ENCODE data around the gene METTL26.

The METTL26 gene

DNA sequence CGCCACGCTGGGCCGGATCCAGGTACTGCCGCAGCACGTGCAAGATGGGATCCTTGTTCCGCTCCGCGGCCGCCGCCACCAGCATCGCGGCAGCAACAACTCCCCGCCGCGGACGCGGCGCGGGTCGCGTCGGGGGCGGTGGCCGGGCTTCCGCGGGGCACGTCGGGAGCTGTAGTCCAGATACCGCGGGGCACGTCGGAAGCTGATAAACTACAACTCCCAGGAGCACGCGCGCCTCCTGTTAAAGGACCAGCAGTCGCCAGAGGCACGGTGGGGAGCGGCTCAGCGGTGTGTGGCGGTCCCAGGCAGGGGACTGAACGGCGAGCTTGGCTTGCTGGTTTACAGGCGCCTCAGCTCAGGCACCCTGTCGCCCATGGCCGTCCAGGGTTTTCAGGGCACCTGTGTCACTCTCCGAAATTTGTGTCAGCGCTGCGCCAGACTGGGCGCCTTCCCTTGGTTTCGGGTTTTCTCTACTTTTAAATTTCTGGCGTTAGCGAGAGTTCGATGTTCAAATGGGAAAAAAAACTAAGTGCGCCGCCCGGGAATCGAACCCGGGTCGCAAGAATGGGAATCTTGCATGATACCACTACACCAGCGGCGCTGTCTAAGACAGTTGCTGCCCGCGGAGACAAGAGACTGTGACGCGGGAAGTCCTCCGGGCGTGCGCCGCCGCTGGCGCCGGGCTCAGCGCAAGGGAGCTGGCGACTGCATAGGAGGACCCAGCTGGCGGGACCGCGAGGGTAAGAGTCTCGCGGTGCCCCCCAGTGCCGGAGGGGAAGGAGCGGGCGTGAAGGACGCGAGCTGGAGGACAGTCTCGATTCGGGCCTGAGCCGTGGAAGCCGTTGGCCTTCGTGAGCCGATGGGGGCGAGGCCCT, at the start of gene METTL26:
Gene METTL26 (minus strand): TSS at position 100 of the 875 bp plus-strand sequence. CDS start 15 bp downstream, at position 85.
- DNase-seq: peak; percentile 62 to 77

DNA sequence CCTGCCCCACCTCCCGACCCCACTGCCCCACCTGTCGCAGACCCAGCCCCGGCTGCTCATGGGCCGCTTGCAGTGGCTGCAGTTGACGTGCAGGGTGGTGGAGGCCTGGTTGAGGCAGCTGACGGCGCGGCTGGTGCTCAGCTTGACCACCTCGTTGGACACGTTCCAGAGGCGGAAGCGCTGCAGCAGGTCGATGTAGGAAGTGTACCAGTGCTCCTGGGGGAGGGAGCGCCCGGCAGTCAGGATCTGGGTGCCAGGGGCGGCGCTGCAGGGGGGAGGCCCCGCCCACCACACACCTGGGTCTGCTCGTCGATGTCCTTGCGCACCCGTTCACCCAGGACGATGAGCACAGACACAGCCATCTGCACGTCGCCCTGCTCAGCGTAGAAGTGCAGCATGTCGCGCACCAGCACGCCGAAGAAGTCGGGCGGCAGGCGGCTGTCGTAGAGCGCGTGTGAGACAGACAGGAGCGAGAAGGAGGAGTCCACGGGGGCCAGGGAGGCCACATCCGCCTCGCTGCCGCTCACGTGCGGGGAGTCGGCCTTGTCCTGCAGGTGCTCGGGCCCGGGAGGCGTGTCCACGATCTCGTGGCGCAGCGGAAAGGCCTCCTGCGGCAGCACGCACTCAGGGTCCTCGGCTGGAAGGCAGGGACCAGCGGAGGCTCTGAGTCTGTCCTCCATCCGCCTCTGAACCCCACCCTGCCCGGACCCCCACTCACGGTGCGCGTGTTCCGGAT, 49.0 kb upstream of the METTL26 start:
- no peak for DNase-seq

- peak; percentile 64 to 65 for DNase-seq
Observed at GRCh38 chr16:684071-684794, 48.1 kb upstream of the METTL26 start, which contains the start of gene JMJD8. TSS of gene JMJD8 (minus strand) at chr16:684334. CDS start at chr16:684319, 15 bp downstream.

DNA sequence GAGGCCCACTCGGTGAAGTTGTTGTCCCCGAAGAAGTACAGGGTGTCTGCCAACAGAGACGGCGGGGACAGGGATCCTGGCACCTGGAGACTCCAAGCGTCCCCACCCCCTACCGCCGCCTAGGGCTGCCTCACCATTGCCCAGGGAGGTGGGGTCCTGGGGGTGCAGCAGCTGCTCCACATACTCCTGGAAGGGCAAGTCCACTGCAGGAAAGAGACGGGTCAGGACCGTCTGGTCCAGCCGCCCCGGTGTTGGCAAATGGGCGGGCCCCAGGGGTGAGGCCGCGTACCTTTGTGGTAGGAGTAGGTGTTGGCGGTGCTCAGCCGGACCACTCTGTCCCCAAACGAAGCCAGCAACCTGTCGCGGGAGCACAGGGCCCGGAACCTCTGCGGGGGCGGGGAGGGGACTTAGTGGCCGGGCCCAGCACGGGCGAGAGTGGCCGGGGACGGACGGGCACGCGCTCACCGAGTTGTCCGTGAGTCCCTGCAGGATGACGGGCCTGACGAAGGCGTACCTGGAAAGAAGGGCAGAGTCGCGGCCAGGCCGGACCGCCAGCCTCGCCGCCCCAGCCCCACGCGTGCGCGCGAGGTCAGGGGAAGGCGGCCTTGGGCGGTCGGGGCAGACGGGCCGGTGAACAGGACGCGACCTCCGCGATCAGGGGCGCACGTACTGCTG, 47.4 kb upstream of the METTL26 start:
- no peak for DNase-seq

DNA sequence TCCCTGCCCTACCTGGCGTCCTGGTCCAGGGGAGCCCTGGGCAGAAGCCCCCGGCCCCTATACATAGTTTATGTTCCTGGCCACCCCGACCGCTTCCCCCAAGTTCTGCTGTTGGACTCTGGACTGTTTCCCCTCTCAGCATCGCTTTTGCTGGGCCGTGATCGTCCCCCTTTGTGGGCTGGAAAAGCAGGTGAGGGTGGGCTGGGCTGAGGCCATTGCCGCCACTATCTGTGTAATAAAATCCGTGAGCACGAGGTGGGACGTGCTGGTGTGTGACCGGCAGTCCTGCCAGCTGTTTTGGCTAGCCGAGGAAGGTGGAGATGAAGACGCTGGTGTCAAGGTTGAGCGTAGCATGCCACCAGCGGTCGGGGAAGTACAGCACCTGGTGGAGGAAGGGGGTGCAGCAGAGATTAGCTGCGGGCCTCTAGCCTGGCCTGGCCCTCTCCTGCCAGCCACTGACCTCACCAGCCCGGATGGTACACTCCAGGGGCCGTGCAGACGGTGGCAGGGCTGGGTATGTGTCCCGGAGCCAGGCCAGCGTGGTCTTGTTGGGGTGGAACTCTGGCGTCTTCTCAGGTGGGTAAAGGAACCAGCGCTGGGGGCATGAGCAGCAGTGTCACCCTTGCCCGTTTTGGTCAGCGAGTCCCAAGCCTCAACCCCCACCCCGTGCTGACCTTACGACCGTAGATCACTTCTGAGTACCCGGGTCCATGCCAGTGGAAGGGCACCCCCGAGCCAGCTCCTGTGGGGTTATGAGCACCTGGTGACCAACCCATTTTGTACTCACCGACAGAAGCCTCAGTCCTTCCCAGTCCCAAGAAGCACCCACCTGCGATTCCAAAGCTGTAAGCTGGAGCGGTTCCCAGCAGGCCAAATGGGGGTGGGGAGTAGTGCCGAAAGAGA, 46.6 kb upstream of the METTL26 start:
- DNase-seq: no peak

GRCh38 chr16:681746-682427, 45.8 kb upstream of the METTL26 start:
- DNase-seq: no peak

- peak in 1 of 2 experiments; percentile 3 for DNase-seq
Observed at GRCh38 chr16:680967-681745, 45.1 kb upstream of the METTL26 start.

- DNase-seq: no peak
Observed at GRCh38 chr16:680625-680945, 44.5 kb upstream of the METTL26 start.

DNA sequence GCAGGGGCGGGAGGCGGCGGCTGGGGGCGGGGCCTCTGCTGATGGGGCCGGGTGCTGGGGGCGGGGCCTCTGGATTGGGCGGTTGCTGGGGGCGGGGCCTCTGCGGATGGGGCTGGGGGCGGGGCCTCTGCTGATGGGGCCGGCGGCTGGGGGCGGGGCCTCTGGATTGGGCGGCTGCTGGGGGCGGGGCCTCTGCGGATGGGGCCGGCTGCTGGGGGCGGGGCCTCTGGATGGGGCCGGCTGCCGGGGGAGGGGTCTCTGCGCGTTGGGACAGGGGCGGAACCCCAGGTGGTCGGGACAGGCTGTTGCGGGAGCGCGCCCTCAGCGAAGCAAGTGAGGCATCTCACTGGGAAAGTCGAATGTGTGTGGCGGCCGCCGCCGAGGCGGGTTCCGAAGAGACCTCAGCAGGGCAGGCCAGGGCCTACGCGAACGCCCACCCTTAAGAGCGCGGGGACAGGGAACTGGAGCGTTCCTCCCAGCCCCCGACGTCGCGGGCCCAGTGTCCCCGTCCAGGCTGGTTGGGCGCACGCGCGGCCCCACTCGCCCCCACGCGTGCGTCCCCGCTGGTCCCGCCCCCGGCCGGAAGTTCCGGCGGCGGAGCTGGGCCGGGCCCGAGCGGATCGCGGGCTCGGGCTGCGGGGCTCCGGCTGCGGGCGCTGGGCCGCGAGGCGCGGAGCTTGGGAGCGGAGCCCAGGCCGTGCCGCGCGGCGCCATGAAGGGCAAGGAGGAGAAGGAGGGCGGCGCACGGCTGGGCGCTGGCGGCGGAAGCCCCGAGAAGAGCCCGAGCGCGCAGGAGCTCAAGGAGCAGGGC, 43.9 kb upstream of the METTL26 start, which contains the start of gene STUB1:
Gene STUB1 (plus strand): TSS at position 597 of the 811 bp plus-strand sequence. CDS start 116 bp downstream, at position 713.
- peak; percentile 45 to 56 for DNase-seq

GRCh38 chr16:678858-679813, 43.0 kb upstream of the METTL26 start:
- DNase-seq: peak; percentile 26 to 28

GRCh38 chr16:678209-678857, 42.2 kb upstream of the METTL26 start:
- no peak for DNase-seq

GRCh38 chr16:677316-678190, 41.4 kb upstream of the METTL26 start:
- no peak for DNase-seq

- DNase-seq: no peak
Observed at GRCh38 chr16:676913-677312, 40.8 kb upstream of the METTL26 start.

- no peak for DNase-seq
Observed at GRCh38 chr16:676565-676902, 40.4 kb upstream of the METTL26 start.

GRCh38 chr16:675884-676564, 39.9 kb upstream of the METTL26 start:
- DNase-seq: no peak
